SK-N-SH treated with all-trans-retinoic acid at 6 μM for 48 hours (cell line): ENCODE results near the gene ARF3.

Experiments
- CSDC2 ChIP-seq: fragments of 250-450 bp; sonication (Bioruptor Pico); IDR thresholded peaks from 2 replicates; pipeline ENCODE4 v1.5.0; 2020; ENCODE audit warnings: mild to moderate bottlenecking, moderate library complexity
- GLIS3 ChIP-seq: fragments of 250-450 bp; sonication (Bioruptor Pico); IDR thresholded peaks from 2 replicates; pipeline ENCODE4 v1.5.0; 2020; ENCODE audit warnings: mild to moderate bottlenecking, moderate library complexity
- OSR1 ChIP-seq: fragments of 250-450 bp; sonication (Bioruptor Pico); IDR thresholded peaks from 2 replicates; pipeline ENCODE4 v1.8.0; 2022; ENCODE audit warnings: moderate library complexity, mild to moderate bottlenecking, inconsistent platforms
- PPARA ChIP-seq: fragments of 250-450 bp; sonication (Bioruptor Pico); IDR thresholded peaks from 2 replicates; pipeline ENCODE4 v1.5.0; 2020; ENCODE audit warnings: mild to moderate bottlenecking, borderline replicate concordance
- RARB ChIP-seq: fragments of 250-450 bp; sonication (Bioruptor Pico); IDR thresholded peaks from 2 replicates; pipeline ENCODE4 v1.8.0; 2021; ENCODE audit warnings: mild to moderate bottlenecking, moderate library complexity
- SNAI2 ChIP-seq: fragments of 250-450 bp; sonication (Bioruptor Pico); IDR thresholded peaks from 2 replicates; pipeline ENCODE4 v1.5.0; 2020; ENCODE audit warnings: mild to moderate bottlenecking, moderate library complexity
- ZC3H10 ChIP-seq: fragments of 250-450 bp; sonication (Bioruptor Pico); IDR thresholded peaks from 2 replicates; pipeline ENCODE4 v1.5.1; 2021; ENCODE audit warnings: mild to moderate bottlenecking, moderate library complexity
- ZFP3 ChIP-seq: fragments of 250-450 bp; sonication (Bioruptor Pico); IDR thresholded peaks from 2 replicates; pipeline ENCODE4 v1.5.0; 2020; ENCODE audit warnings: mild to moderate bottlenecking, moderate library complexity
- ZNF70 ChIP-seq: fragments of 450-650 bp; formaldehyde crosslinking; IDR thresholded peaks from 2 replicates; pipeline ENCODE4 v1.5.0; 2020; ENCODE audit warnings: mild to moderate bottlenecking, moderate library complexity
- TF ChIP-seq, protein P1 (sequence below): fragments of 250-450 bp; sonication (Bioruptor Pico); IDR thresholded peaks from 2 replicates; pipeline ENCODE4 v1.8.0; 2020; ENCODE audit warnings: mild to moderate bottlenecking, moderate library complexity, borderline replicate concordance

DNA sequence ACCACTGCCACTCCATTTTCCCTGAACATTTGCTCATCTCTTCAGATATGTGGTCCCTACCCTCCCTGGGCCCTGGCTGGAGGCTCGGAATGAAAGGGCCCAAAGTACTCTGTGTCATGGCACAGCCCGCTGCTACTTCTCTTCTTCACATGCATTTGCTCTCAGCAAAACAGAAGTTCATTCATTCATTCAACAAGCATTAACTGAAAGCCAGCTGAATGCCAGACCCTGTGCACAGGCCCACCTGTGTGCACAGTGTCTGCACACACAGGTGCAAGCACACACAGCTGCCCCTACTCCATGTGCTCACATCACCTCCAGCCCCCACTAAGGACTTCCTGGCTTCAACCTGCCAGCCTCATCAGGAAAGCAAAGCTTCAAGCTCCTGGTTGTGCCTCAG is 28.6 kb upstream of the ARF3 start:
- no peak for TF ChIP-seq OSR1 (CRISPR knock-in tag)
- TF ChIP-seq CSDC2: no peak
- no peak for TF ChIP-seq ZC3H10 (CRISPR knock-in tag)
- no peak for TF ChIP-seq ZFP3
- TF ChIP-seq GLIS3 (CRISPR knock-in tag): no peak
- no peak for TF ChIP-seq PPARA (CRISPR knock-in tag)
- TF ChIP-seq, protein P1, sequence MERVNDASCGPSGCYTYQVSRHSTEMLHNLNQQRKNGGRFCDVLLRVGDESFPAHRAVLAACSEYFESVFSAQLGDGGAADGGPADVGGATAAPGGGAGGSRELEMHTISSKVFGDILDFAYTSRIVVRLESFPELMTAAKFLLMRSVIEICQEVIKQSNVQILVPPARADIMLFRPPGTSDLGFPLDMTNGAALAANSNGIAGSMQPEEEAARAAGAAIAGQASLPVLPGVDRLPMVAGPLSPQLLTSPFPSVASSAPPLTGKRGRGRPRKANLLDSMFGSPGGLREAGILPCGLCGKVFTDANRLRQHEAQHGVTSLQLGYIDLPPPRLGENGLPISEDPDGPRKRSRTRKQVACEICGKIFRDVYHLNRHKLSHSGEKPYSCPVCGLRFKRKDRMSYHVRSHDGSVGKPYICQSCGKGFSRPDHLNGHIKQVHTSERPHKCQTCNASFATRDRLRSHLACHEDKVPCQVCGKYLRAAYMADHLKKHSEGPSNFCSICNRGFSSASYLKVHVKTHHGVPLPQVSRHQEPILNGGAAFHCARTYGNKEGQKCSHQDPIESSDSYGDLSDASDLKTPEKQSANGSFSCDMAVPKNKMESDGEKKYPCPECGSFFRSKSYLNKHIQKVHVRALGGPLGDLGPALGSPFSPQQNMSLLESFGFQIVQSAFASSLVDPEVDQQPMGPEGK (CRISPR knock-in tag): no peak
- no peak for TF ChIP-seq SNAI2
- TF ChIP-seq RARB (CRISPR knock-in tag): no peak
- TF ChIP-seq ZNF70 (CRISPR knock-in tag): no peak
